ENCODE results near the gene ARL1.
"Not testable (repeated sequence)": the region's sequence is repeated elsewhere in the genome, so short reads cannot be mapped to it uniquely, and the experiment has no call there.

ARL1 gene

DNA sequence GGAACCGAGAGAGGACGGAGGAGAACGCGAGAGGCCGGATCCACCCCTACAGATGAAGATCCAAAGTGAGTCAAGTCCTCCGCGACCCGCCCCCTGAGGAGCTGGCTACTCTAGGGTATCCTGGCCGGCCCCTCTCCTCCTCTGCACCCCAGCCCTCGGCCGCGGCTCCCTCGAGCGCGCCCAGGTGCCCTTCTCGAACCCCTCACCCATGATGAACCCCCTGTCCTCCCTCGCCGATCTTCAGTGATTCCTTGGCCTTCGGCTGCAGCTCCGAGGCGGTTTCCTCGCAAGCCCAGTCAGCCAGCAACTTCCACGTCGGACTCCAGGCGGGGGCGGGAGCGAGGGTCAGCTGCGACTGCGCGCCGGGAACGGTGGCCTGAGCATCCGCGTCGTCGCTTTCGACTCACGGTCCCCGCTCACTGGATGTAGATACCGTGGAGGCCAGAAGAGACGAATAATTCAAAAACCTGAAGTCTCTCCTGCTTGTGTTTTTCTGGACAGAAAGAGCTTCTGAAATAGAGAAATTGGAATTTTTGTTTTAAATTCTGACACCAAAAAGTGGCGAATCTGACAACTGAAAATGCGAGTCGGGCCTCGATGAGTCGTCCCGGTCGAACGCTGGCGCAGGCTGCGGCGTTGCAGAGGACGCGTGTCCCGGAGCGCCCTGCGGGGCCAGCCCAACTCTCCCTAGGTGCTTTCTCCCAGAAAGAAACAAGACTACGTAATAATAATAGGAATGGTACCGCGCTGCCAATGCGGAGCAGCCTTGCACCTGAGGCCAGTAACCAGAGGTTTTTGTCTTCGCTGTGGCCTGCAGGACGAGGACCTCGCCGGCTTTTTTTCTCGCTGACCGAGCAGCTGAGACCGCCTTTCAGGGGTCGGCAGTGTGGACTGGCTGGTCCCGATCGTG lies at the start of gene ARL1:
Gene ARL1, minus strand, starts transcription at position 337 of the 910 bp plus-strand sequence. Its CDS starts 127 bp downstream, at position 210.
- H3K9ac ChIP-seq (ENCODE audit: low read depth in 1 of 2, low read length in 2 of 2): peak within 1 kb of the TSS; percentile 89 to 97
- H3K27ac ChIP-seq (ENCODE audit: low read depth, low read length): peak within 1 kb of the TSS; percentile 82
- H3K36me3 ChIP-seq (ENCODE audit: control insufficient read depth in 1 of 2, insufficient read depth in 2 of 2, low read length in 2 of 2): peaks cover 0 to 3% of the 10 kb centered on the region in 2 donors
- no peaks in the 10 kb centered on the region for H3K27me3 ChIP-seq (ENCODE audit: control insufficient read depth in 1 of 2, insufficient read depth in 2 of 2, low read length in 2 of 2)
- H3K4me1 ChIP-seq (ENCODE audit: control insufficient read depth in 1 of 2, insufficient read depth in 2 of 2, low read length in 2 of 2): peaks cover 11 to 18% of the 10 kb centered on the region in 2 donors
- H3K9me3 ChIP-seq (ENCODE audit: control insufficient read depth in 1 of 2, low read length in 2 of 2): no peaks in the 10 kb centered on the region
- peak within 1 kb of the TSS; percentile 83 to 98 for H3K4me3 ChIP-seq (ENCODE audit: low read depth in 1 of 2, low read length in 2 of 2)

DNA sequence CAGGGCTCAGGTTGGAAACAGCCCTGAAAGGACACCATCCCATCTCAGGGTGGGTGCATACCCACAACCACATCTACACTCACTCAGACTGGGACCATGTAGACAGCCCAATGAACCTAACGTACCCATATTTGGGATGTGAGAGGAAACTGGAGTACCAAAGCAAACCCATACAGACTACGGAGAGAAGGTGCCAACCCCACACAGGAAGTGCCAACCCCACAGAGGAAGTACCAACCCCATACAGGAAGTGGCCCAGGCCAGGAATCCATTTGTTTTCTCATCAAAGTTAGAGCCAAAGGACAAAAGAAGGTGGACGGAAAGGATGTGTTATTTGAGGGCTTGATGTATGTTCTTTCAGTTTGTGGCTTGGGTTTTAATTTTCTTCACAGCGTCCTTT lies 48.1 kb upstream of the ARL1 start:
- Histone ChIP-seq H3K9ac (ENCODE audit: low read depth in 1 of 2, low read length in 2 of 2) (no peak overlapping the region), H3K27ac (ENCODE audit: low read depth, low read length) (no peak overlapping the region), H3K36me3 (ENCODE audit: control insufficient read depth in 1 of 2, insufficient read depth in 2 of 2, low read length in 2 of 2) (no peaks in the 10 kb centered on the region), H3K27me3 (ENCODE audit: control insufficient read depth in 1 of 2, insufficient read depth in 2 of 2, low read length in 2 of 2) (no peaks in the 10 kb centered on the region), H3K4me3 (ENCODE audit: low read depth in 1 of 2, low read length in 2 of 2) (no peak overlapping the region), H3K9me3 (ENCODE audit: control insufficient read depth in 1 of 2, low read length in 2 of 2) (peaks cover 0 to 2% of the 10 kb centered on the region in 2 donors), H3K4me1 (ENCODE audit: control insufficient read depth in 1 of 2, insufficient read depth in 2 of 2, low read length in 2 of 2) (peaks cover 0 to 4% of the 10 kb centered on the region in 2 donors)

DNA sequence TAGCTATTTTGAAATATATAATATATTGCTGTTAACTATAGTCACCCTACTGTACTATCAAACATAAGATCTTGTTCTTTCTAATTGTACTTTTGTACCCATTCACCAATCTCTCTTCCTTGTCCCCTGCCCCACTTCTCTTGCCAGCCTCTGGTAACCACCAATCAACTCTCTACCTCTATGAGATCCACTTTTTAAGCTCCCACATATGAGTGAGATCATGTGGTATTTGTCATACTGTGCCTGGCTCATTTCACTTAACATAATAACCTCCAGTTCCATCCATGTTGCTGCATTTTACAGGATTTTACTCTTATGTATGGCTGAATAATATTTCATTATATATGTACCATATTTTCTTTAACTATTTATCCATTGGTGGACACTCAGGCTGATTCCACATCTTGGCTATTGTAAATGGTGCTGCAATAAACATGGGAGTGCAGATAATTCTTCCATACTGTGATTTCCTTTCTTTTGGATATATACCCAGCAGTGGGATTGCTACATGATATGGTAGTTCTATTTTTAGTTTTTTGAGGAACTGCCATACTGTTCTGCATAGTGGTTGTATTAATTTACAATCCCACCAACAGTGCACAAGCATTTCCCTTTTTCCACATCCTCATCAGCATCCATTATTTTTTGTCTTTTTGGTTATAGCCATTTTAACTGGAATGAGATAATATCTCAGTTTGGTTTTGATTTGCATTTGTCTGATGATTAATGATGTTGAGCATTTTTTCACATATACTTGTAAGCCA lies 34.1 kb upstream of the ARL1 start:
- H3K4me1 ChIP-seq (ENCODE audit: control insufficient read depth in 1 of 2, insufficient read depth in 2 of 2, low read length in 2 of 2): no peaks in the 10 kb centered on the region
- H3K27me3 ChIP-seq (ENCODE audit: control insufficient read depth in 1 of 2, insufficient read depth in 2 of 2, low read length in 2 of 2): peaks cover 0 to 3% of the 10 kb centered on the region in 2 donors
- no peak overlapping the region for H3K9ac ChIP-seq (ENCODE audit: low read depth in 1 of 2, low read length in 2 of 2)
- no peaks in the 10 kb centered on the region for H3K9me3 ChIP-seq (ENCODE audit: control insufficient read depth in 1 of 2, low read length in 2 of 2)
- no peak overlapping the region for H3K4me3 ChIP-seq (ENCODE audit: low read depth in 1 of 2, low read length in 2 of 2)
- H3K36me3 ChIP-seq (ENCODE audit: control insufficient read depth in 1 of 2, insufficient read depth in 2 of 2, low read length in 2 of 2): no peaks in the 10 kb centered on the region
- no peak overlapping the region for H3K27ac ChIP-seq (ENCODE audit: low read depth, low read length)

DNA sequence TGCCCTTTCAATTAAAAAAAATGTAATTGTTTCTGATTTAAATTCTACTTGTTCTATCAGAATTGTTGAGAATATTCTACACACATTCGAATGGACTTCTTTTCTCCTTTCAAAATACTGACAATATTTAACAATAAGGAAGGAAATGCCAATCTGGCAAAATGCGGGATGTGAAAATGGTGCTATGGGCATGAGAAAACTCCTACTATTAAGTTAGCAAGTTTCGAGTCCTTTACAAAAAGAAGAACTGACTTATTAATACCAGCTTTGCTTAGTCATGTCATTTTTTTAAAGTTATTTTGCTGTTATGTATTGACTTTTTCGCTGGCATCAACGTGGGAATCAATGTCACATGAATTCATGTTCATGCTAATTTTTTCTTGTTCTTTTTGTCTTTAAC lies 31.7 kb upstream of the ARL1 start:
- Histone ChIP-seq H3K27me3 (ENCODE audit: control insufficient read depth in 1 of 2, insufficient read depth in 2 of 2, low read length in 2 of 2) (peaks cover 0 to 3% of the 10 kb centered on the region in 2 donors), H3K4me3 (ENCODE audit: low read depth in 1 of 2, low read length in 2 of 2) (no peak overlapping the region)

DNA sequence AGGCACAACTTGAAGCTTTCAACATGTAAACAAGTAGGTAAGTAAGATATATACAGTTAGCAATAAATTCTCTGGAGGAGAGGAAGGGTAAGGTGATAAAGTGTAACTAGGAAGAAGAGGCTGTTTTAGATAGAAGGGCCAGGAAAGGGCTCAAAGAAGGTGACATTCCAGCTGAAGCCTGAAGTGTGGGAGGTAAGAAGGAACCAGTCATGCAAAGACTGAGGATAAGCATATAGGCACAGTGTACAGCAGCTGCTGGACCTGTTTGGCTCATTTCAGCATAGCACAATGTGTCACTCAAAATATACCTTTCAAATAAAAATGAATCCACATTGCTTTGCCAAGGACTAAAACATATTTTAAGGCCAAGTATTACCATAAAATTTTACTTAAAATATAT lies 28.6 kb upstream of the ARL1 start:
- Histone ChIP-seq H3K27ac (ENCODE audit: low read depth, low read length) (no peak overlapping the region), H3K9me3 (ENCODE audit: control insufficient read depth in 1 of 2, low read length in 2 of 2) (no peaks in the 10 kb centered on the region), H3K4me1 (ENCODE audit: control insufficient read depth in 1 of 2, insufficient read depth in 2 of 2, low read length in 2 of 2) (no peaks in the 10 kb centered on the region), H3K4me3 (ENCODE audit: low read depth in 1 of 2, low read length in 2 of 2) (no peak overlapping the region), H3K27me3 (ENCODE audit: control insufficient read depth in 1 of 2, insufficient read depth in 2 of 2, low read length in 2 of 2) (no peaks in the 10 kb centered on the region), H3K9ac (ENCODE audit: low read depth in 1 of 2, low read length in 2 of 2) (no peak overlapping the region), H3K36me3 (ENCODE audit: control insufficient read depth in 1 of 2, insufficient read depth in 2 of 2, low read length in 2 of 2) (no peaks in the 10 kb centered on the region)

More for the DNA sequence above, 31.7 kb upstream of the ARL1 start:
- Histone ChIP-seq H3K27ac (ENCODE audit: low read depth, low read length) (no peak overlapping the region), H3K4me1 (ENCODE audit: control insufficient read depth in 1 of 2, insufficient read depth in 2 of 2, low read length in 2 of 2) (no peaks in the 10 kb centered on the region), H3K9me3 (ENCODE audit: control insufficient read depth in 1 of 2, low read length in 2 of 2) (no peaks in the 10 kb centered on the region), H3K9ac (ENCODE audit: low read depth in 1 of 2, low read length in 2 of 2) (no peak overlapping the region), H3K36me3 (ENCODE audit: control insufficient read depth in 1 of 2, insufficient read depth in 2 of 2, low read length in 2 of 2) (no peaks in the 10 kb centered on the region)

DNA sequence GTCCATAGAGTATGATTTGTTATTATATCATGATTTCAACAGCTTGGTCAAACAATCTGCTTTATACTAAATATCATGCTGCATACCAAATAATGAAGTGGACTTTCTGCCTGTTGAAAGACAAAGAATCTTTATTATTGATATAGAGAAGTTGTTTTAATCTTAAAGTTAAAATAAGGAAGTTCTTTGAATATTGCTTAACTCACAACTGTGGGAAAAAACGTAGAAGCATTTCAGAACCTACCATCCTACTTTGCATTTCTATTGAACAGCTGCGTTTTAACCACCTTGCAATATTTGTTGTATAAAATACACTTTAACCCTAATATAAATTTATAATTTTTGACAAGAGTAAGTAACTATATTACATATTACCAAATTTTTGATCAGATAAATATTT lies 22.9 kb upstream of the ARL1 start:
- no peaks in the 10 kb centered on the region for H3K36me3 ChIP-seq (ENCODE audit: control insufficient read depth in 1 of 2, insufficient read depth in 2 of 2, low read length in 2 of 2)
- H3K27ac ChIP-seq (ENCODE audit: low read depth, low read length): no peak overlapping the region
- no peak overlapping the region for H3K4me3 ChIP-seq (ENCODE audit: low read depth in 1 of 2, low read length in 2 of 2)
- H3K9me3 ChIP-seq (ENCODE audit: control insufficient read depth in 1 of 2, low read length in 2 of 2): no peaks in the 10 kb centered on the region
- no peaks in the 10 kb centered on the region for H3K4me1 ChIP-seq (ENCODE audit: control insufficient read depth in 1 of 2, insufficient read depth in 2 of 2, low read length in 2 of 2)
- H3K9ac ChIP-seq (ENCODE audit: low read depth in 1 of 2, low read length in 2 of 2): no peak overlapping the region
- H3K27me3 ChIP-seq (ENCODE audit: control insufficient read depth in 1 of 2, insufficient read depth in 2 of 2, low read length in 2 of 2): no peaks in the 10 kb centered on the region

DNA sequence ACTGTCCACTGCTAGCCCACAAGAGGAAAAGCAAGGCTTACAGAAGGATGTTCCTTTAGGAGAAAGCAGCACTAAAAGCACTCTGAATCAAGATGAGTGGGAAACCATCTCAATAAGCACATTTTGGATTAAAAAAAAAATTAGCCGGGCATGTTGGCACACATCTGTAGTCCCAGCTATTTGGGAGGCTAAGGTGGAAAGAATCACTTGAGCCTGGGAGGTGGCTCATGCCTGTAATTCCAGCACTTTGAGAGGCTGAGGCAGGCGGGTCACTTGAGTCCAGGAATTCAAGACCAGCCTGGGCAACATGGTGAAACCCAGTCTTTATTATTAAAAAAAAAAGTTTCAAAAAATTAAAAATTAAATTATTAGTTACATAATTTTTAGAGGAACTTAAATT lies 17.0 kb upstream of the ARL1 start:
- Histone ChIP-seq H3K4me1 (ENCODE audit: control insufficient read depth in 1 of 2, insufficient read depth in 2 of 2, low read length in 2 of 2) (no peaks in the 10 kb centered on the region), H3K27ac (ENCODE audit: low read depth, low read length) (no peak overlapping the region), H3K36me3 (ENCODE audit: control insufficient read depth in 1 of 2, insufficient read depth in 2 of 2, low read length in 2 of 2) (no peaks in the 10 kb centered on the region), H3K9ac (ENCODE audit: low read depth in 1 of 2, low read length in 2 of 2) (no peak overlapping the region), H3K9me3 (ENCODE audit: control insufficient read depth in 1 of 2, low read length in 2 of 2) (no peaks in the 10 kb centered on the region), H3K27me3 (ENCODE audit: control insufficient read depth in 1 of 2, insufficient read depth in 2 of 2, low read length in 2 of 2) (no peaks in the 10 kb centered on the region), H3K4me3 (ENCODE audit: low read depth in 1 of 2, low read length in 2 of 2) (no peak overlapping the region)

DNA sequence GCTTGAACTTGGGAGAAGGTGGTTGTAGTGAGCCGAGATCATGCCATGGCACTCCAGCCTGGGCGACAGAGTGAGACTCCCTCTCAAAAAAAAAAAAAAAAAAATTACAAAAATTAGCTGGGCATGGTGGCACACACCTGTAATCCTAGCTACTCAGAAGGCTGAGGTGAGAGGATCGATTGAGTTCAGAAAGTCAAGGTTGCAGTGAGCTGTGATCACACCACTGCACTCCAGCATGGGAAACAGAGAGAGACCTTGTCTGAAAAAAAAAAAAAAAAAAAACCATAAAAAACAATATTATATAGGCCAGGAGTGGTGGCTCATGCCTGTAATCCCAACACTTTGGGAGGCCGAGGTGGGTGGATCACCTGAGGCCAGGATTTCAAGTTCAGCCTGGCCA lies 14.5 kb upstream of the ARL1 start:
- not testable (repeated sequence) for H3K4me1 ChIP-seq (ENCODE audit: control insufficient read depth in 1 of 2, insufficient read depth in 2 of 2, low read length in 2 of 2); H3K9ac ChIP-seq (ENCODE audit: low read depth in 1 of 2, low read length in 2 of 2); H3K4me3 ChIP-seq (ENCODE audit: low read depth in 1 of 2, low read length in 2 of 2); H3K27me3 ChIP-seq (ENCODE audit: control insufficient read depth in 1 of 2, insufficient read depth in 2 of 2, low read length in 2 of 2); H3K9me3 ChIP-seq (ENCODE audit: control insufficient read depth in 1 of 2, low read length in 2 of 2); H3K27ac ChIP-seq (ENCODE audit: low read depth, low read length); H3K36me3 ChIP-seq (ENCODE audit: control insufficient read depth in 1 of 2, insufficient read depth in 2 of 2, low read length in 2 of 2)

DNA sequence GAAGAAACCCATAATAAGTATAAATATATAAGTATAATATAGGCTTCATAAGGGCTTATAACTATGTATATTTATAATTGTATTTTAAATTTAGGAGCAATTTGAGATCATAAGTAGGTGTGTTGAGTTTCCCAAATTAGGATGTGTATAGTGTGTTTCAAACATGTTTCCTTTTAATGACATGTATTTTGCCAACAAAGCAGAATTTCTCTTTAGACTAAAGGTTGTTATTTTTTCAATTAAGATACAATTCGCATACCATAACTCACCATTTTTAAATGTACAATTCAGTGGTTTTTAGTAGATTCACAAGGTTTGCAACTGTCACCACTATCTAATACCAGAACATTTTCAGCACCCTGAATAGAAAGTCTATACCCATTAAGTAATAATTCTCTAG lies 7.7 kb upstream of the ARL1 start:
- no peak overlapping the region for H3K9ac ChIP-seq (ENCODE audit: low read depth in 1 of 2, low read length in 2 of 2)
- no peaks in the 10 kb centered on the region for H3K4me1 ChIP-seq (ENCODE audit: control insufficient read depth in 1 of 2, insufficient read depth in 2 of 2, low read length in 2 of 2)
- no peak overlapping the region for H3K27ac ChIP-seq (ENCODE audit: low read depth, low read length)
- no peaks in the 10 kb centered on the region for H3K27me3 ChIP-seq (ENCODE audit: control insufficient read depth in 1 of 2, insufficient read depth in 2 of 2, low read length in 2 of 2)
- no peaks in the 10 kb centered on the region for H3K36me3 ChIP-seq (ENCODE audit: control insufficient read depth in 1 of 2, insufficient read depth in 2 of 2, low read length in 2 of 2)
- H3K4me3 ChIP-seq (ENCODE audit: low read depth in 1 of 2, low read length in 2 of 2): no peak overlapping the region
- no peaks in the 10 kb centered on the region for H3K9me3 ChIP-seq (ENCODE audit: control insufficient read depth in 1 of 2, low read length in 2 of 2)

DNA sequence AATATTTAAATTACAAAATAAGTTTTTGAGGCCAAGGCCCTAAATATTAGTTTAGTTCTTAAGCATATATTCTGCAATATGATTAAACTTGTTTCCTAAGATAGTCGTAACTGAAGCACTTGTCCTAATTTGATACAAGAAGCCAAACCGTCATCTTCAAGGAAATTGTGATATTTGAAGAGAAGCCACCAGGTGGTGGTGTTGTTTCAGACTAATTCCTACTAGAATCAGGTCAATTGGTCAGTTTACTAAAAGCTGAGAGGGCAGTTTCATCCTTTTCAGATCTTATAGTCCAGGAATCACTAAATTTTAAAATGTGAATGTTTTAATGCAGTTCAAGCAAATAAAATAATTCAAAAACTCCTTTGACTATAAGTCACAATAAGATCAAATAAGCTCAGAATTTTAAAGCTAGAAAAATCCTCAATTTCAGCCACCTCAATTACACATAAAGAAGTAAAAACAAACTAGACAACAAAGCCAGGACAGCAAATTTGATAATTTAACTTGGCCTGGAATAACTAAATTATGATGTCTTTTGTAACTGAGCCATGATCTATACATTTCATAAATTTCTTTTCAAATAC lies 7.1 kb upstream of the ARL1 start:
- H3K4me3 ChIP-seq (ENCODE audit: low read depth in 1 of 2, low read length in 2 of 2): no peak overlapping the region
- no peaks in the 10 kb centered on the region for H3K36me3 ChIP-seq (ENCODE audit: control insufficient read depth in 1 of 2, insufficient read depth in 2 of 2, low read length in 2 of 2)
- no peaks in the 10 kb centered on the region for H3K4me1 ChIP-seq (ENCODE audit: control insufficient read depth in 1 of 2, insufficient read depth in 2 of 2, low read length in 2 of 2)
- H3K27ac ChIP-seq (ENCODE audit: low read depth, low read length): no peak overlapping the region
- no peak overlapping the region for H3K9ac ChIP-seq (ENCODE audit: low read depth in 1 of 2, low read length in 2 of 2)
- H3K9me3 ChIP-seq (ENCODE audit: control insufficient read depth in 1 of 2, low read length in 2 of 2): no peaks in the 10 kb centered on the region
- H3K27me3 ChIP-seq (ENCODE audit: control insufficient read depth in 1 of 2, insufficient read depth in 2 of 2, low read length in 2 of 2): no peaks in the 10 kb centered on the region

Data from duodenal mucosa (tissue), 2 donors.